NCI-H2227 treated with DMSO at 0.1 percent for 48 hours (cell line): ENCODE measurements around the gene RTP1.
"Not testable (repeated sequence)": the region's sequence is repeated elsewhere in the genome, so short reads cannot be mapped to it uniquely, and the experiment has no call there.

Source experiments
- DNase-seq: peaks from one replicate; lab custom pipeline; 2025; lab: John Stamatoyannopoulos, UW

RTP1 gene

GRCh38 chr3:187198490-187198889, 1.2 kb downstream of the RTP1 start:
- no peak for DNase-seq

- DNase-seq = not testable (repeated sequence)
These were observed 2.3 kb downstream of the RTP1 start for GRCh38 chr3:187199463-187200050.

- DNase-seq = no peak
These were observed 8.4 kb downstream of the RTP1 start for GRCh38 chr3:187205683-187206082.

- no peak for DNase-seq
These were observed 9.8 kb downstream of the RTP1 start for GRCh38 chr3:187207062-187207461.

- DNase-seq = no peak
These were observed 10.3 kb downstream of the RTP1 start for GRCh38 chr3:187207624-187208023.

GRCh38 chr3:187208159-187208558, 10.9 kb downstream of the RTP1 start:
- no peak for DNase-seq

- no peak for DNase-seq
These were observed 12.2 kb downstream of the RTP1 start for GRCh38 chr3:187209491-187209890.

- no peak for DNase-seq
These were observed 12.8 kb downstream of the RTP1 start for GRCh38 chr3:187210091-187210490.

GRCh38 chr3:187210545-187211327, 13.4 kb downstream of the RTP1 start:
- no peak for DNase-seq

GRCh38 chr3:187211532-187212195, 14.4 kb downstream of the RTP1 start:
- no peak for DNase-seq

GRCh38 chr3:187212196-187212545, 14.9 kb downstream of the RTP1 start:
- no peak for DNase-seq

- DNase-seq = no peak
These were observed 15.4 kb downstream of the RTP1 start for GRCh38 chr3:187212705-187213104.

GRCh38 chr3:187213616-187214015, 16.3 kb downstream of the RTP1 start:
- no peak for DNase-seq

- DNase-seq = no peak
These were observed 18.2 kb downstream of the RTP1 start for GRCh38 chr3:187215460-187215859.

- DNase-seq = no peak
These were observed 25.5 kb downstream of the RTP1 start for GRCh38 chr3:187222801-187223200.

GRCh38 chr3:187223799-187224198, 26.5 kb downstream of the RTP1 start:
- no peak for DNase-seq

GRCh38 chr3:187227658-187228258, 30.5 kb downstream of the RTP1 start:
- DNase-seq = no peak

- DNase-seq = no peak
These were observed 31.5 kb downstream of the RTP1 start for GRCh38 chr3:187228740-187229139.

GRCh38 chr3:187230011-187230410, 32.7 kb downstream of the RTP1 start:
- no peak for DNase-seq

- DNase-seq = no peak
These were observed 39.7 kb downstream of the RTP1 start for GRCh38 chr3:187236962-187237361.

GRCh38 chr3:187237741-187238140, 40.5 kb downstream of the RTP1 start:
- no peak for DNase-seq

- DNase-seq = no peak
These were observed 41.0 kb downstream of the RTP1 start for GRCh38 chr3:187238239-187238638.

- DNase-seq = not testable (repeated sequence)
These were observed 41.5 kb downstream of the RTP1 start for GRCh38 chr3:187238835-187239234.
